ACHN (cell line): ENCODE measurements around the gene SULT1C3.

Source experiments
- DNase-seq: peaks from one replicate; pipeline ENCODE4 v3.0.0-alpha.2; 2015
- in situ Hi-C: cut with HindIII; loops from 2 replicates; pipeline ENCODE4 v1.10.0; 2017; ENCODE audit warnings: low sequenced_read_pairs, low pct_ligation_motif_present, low pct_unique_long_range_greater_than_20kb

The SULT1C3 gene

DNA sequence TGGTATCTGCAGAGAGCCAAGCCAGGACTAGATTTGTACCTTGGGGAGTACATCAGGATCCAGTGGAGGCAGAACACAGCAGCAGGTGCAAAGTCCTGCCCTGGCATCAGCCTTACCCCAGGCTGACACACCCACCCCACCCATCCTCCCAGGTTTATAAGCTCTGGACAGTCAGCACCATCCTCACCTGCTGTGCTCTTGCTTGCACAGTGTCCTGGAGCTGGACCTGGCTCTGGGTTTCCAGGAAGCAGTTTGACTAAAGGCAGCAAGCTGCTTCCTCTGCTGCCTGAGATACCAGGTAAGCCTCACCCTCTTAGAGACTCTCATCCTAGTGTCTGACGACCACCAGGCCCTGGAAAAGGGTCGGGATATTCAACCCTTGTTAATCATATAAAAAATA is at the start of gene SULT1C3:
Gene SULT1C3 (plus strand): TSS at position 183 of the 400 bp plus-strand sequence. CDS start 7,227 bp downstream, outside the sequence.
- DNase-seq: no peak
- in situ Hi-C loops: no loop called here

DNA sequence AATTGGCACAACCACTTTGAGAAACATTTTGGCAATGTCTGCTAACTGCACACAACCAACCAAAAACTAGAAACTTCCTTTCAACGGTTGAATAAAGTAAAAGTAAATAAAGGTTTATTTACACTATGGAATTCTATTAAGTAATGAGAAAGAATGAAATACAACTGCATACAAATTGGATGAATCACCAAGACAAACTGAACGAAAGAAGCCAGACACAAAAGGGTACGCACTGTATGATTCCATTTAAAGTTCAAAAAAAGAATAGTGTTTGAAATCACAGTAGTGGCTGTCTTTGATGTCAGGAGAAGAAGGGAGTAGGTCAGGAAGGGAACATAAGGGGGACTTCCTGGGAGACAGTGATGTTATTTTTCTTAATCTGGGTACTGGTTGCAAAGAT is 46.5 kb upstream of the SULT1C3 start:
- in situ Hi-C loops: no loop called here
- no peak for DNase-seq

DNA sequence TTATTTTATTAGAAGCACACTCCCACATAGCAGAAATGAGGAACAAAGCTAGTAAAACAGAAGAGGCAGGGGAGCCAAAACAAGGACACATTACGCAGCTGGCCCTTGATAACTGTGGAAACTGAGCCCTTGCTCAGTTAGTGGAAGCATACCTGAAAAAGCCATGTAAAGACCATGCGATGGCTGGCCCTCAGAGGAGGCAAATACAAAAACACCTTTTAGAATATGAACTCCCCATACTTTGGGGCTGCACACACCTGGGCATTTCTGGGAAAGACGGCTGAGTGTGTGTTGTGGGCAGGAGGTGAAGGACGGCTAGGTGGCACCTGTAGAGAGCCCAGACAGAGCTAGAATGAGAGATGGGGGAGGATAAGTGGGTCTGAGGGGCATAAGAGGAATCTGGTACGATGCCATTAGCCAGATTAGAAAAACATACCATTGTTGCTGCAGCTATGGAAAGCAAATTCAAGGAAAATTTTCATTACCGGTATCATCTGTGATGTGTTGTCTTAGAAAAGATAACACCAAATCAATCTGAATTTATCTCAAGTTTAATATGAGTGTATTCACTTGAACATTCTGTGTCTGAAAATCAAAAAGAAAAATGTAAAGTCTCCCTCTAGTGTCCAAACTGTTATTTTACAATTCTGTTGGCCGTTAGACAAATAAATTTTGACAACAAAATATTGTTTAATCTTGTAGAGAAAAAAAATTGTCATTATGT is 45.2 kb upstream of the SULT1C3 start:
- in situ Hi-C loops: no loop called here

DNA sequence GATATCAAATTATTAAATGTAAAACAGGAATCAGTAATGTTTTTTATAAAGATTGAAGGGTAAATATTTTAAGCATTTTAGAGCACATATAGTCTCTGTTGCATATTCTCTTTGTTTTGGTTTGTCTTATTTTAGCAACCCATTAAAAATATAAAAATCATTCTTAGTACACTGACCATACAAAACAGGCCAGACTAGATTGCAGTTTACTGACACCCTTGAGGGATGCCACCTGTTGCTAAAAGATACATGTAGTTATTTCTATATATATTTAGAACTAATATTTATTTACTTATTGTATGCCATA is 44.7 kb upstream of the SULT1C3 start:
- no peak for DNase-seq
- in situ Hi-C loops: no loop called here

More for the DNA sequence above, 45.2 kb upstream of the SULT1C3 start:
- DNase-seq: peak; percentile 32

DNA sequence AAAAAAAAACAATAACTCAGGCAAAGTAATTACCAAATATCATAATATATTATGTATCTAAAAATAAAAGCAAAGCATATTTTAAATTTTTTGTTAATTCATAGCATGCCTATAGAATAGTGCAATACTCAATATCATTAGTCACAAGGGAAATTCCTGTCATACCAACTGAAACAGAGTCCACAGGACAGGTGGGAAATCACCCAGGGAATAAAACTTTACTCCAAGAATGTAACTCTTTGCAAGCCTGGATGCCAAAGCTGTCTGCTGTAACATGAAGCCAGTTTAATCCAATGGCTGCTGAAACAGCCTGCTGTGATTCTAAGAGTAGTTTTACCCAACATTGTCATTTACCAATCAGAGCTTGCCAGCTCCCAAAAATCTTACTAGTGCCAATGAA is 40.0 kb upstream of the SULT1C3 start:
- in situ Hi-C loops: no loop called here
- no peak for DNase-seq

DNA sequence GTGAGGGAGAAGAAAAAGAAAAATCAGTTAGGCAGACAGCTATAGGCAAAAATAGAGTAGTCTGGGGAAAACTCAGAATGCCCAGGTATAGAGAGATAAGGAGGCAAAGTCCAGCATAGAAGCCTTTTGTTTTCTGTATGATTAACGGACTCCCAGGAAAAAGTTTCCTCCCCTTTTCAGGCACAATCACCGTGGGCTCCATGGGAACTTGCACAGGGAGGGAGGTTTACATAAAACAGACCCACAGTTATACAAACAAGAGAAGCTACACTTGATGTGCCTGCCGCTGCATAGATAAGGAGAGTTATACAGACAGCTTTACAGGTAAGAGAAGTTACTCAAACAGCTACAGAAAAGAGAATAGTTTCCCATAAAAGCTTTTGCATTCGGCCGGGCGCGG is 39.2 kb upstream of the SULT1C3 start:
- in situ Hi-C loops: no loop called here
- DNase-seq: no peak

DNA sequence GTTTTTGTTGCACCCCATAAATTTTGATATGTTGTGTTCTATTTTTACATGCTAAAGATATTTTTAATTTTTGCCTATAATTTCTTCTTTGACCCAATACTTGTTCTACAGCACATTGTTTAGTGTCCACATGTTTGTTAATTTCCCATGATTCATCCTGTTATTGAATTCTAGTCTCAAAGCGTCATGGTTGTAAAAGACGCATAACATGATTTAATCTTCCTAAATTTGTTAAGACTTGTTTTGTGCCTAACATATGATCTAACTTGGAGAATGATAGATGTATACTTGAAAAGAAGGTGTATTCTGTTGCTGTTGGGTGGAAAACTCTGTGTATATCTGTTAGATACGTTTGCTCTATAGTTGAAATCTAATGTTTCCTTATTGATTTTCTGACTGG is 27.1 kb upstream of the SULT1C3 start:
- no peak for DNase-seq
- in situ Hi-C loops: no loop called here

DNA sequence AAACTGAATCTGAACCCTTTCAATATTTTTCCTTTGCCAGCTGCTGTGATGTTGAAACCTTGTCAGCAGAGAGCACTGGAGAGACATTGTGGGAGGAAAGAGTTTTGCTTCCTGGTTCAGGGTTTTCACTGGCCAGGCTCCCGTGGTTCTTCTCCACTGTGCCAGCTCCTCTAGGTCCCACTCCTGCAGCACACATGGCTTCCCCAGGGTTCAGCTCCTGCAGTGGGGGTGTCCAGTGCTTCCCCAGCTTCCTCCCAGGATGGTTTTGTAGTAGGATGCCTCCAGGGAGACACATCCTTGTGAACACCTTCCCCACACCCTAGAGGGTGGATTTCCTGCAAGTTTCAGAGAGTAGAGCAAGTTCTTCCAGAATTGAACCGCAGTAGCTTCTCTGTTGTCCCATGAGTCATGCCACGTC is 24.0 kb upstream of the SULT1C3 start:
- DNase-seq: peak; percentile 64
- in situ Hi-C loops: no loop called here

DNA sequence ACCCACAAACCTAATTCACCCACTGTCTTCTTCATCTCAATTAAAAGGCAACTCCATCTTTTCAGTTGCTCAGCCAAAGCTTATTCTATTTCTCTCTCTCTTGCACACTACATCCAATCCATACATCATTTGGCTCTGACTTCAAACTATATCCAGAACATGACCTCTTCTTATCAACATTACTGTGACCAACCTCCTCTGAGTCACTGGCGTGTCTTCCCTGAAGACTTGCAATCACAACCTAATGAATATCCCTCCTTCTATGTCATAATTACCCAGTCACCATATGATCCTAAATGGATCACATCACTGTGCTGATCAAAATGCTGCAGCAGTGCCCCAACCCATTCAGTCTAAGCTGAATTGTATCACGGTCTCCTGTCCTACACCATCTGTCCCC is 22.6 kb upstream of the SULT1C3 start:
- in situ Hi-C loops: no loop called here
- no peak for DNase-seq

DNA sequence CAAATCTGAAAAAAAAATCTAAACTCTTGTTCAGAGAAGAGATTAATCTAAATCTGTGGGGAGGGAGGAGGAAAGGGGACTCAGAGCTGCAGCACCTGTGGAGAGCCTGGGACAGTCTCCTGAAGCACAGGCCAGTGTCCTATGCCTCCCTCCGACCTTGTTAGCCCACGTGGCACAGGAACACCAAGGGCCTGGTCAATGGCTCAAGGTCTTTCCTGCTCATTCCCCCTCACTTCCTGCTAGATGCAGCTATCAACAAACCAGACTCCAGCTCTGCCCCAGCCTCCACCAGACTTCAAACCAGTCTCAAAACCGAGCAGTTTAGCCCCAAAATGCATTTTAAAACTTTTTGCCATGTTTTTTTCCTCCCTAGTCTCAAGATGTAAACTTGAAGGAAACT is 20.1 kb upstream of the SULT1C3 start:
- in situ Hi-C loops: no loop called here

DNA sequence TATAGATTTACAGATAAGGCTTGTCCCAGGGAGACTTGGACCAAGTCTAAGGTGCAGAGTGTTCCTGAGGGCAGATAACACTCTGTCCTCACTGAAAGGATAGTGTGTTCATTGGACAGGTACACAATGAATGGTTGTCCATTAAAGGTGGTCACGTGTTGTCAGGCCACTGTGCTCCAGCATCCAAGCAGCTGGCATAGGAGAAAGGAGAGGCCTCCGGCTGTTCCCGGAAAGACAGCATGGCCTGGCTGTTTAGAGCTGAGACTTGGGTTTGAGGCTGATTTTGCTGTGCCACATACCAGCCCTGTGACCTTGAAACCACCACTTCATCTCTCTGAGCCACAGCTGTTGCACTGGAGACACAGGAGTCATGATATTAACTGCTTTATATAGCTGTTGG is 19.6 kb upstream of the SULT1C3 start:
- no peak for DNase-seq
- in situ Hi-C loops: no loop called here

More for the DNA sequence above, 20.1 kb upstream of the SULT1C3 start:
- DNase-seq: no peak

DNA sequence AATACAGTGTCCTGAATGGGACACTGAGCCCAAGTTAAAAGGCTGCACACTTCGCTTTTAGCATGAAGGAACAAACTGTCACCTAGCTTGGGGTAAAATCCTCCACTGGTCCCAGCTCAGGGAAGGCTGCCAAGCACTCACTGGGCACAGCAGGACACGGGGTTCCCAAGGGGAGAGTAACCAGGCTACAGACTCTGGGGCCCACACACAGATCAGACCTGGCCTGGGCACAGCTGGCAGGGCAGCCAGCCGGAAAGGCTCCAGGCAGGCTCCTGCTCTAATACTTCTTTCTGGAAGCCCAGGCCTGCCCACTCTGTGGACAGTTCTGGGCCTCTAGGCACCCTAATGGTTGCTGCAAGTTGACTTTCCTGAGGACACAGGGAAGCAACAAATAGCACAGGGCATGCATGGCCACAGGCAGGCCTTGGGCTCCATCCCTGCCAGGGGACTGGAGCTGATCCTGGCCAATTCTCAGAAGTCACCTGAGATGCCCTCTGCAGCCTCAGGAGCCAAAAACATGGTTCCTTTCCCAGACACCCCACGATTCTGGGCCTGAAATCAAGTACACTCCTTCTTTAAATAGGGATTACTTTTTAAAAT is 18.7 kb upstream of the SULT1C3 start:
- DNase-seq: no peak
- in situ Hi-C loops: no loop called here

DNA sequence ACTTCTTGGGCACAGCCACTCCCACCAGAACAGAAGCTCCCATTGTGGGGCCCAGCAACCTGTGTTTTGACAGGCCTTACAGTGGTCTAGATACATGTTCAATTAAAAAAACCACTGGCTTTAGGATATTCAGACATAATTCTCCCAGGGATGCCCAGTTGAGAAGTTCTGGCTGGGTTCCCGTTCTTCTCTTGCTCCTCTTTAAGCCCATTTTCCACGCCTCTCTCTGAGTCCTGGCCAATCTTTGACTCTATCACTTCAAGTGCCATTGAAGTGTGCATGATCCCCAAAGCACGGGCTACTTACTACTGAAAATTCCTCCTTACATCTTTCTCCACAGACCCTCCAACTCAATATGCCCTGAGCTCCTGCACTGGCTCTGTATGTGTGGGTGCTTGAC is 17.5 kb upstream of the SULT1C3 start:
- in situ Hi-C loops: no loop called here
- DNase-seq: no peak

DNA sequence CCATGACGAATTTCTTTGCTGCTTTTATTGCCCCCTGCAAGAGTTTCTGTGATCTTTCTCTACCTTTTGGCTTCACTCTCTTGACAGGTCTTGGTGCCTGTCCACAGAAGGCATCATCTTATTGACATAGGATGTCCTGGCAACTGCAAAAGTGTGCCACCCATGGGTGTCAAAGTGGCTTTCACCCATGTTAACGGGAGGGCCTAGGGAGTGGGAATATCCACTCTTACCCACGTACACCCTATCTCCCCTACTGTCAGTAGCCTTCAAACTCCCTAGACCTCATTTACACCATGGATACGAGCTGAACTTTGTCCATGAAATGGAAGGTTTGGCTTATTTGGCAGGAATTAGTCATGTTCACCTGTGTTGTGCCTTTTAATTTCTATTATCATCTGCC is 16.2 kb upstream of the SULT1C3 start:
- in situ Hi-C loops: no loop called here
- DNase-seq: no peak

DNA sequence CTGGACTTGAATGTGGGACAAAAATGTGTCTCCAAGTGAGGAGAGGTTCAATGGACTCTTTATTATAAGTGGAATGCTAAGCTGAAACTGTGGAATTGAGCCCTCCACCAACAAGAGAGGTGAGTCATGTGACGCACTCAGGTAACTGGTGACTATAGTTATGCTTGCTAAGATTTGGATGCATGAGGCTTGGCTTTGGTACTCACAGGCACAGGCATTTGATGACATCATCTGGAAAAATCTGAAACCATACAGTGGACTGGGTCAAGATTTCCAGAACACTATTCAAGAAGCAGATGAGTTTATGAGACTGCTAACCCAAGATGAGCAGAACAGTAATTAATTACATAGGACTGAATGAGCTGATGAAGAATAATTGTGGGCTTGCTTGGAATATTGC is 15.7 kb upstream of the SULT1C3 start:
- in situ Hi-C loops: no loop called here
- DNase-seq: no peak

DNA sequence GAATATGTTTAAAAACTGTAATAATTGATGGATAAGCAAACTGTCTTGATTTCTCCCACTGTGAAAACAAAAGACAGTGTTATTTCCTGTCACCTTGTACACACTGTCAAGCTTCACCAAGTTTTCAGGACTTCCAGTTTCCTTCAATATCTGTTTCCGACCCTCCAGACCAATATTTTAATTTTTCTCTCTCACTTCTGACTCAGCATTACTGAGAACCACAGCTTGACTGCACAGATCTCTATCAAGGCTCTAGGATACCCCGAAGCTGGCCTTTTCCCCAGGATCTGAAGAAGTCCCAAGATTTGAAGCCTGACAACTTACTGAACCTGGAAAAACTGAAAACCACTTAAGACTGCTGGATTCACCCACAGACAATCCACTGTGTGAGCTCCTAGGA is 13.2 kb upstream of the SULT1C3 start:
- in situ Hi-C loops: no loop called here
- no peak for DNase-seq

DNA sequence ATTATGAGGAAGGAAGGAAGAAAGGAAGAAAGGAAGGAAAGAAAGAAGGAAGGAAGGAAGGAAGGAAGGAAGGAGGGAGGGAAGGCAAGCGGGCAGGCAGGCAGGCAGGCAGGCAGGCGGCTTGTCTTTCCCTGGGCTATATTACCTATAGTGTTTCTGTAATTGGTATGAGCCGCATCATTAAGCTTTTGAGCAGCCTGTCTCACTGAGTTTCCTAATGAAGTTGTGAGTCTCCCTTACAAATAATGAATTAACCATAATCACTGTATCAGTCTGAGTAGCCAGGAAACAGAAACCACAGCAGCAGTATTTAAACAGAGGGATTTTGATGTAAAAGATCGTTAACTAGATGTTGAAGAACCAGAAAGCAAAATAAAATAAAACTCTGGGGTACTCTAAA is 11.8 kb upstream of the SULT1C3 start:
- in situ Hi-C loops: no loop called here
- no peak for DNase-seq

DNA sequence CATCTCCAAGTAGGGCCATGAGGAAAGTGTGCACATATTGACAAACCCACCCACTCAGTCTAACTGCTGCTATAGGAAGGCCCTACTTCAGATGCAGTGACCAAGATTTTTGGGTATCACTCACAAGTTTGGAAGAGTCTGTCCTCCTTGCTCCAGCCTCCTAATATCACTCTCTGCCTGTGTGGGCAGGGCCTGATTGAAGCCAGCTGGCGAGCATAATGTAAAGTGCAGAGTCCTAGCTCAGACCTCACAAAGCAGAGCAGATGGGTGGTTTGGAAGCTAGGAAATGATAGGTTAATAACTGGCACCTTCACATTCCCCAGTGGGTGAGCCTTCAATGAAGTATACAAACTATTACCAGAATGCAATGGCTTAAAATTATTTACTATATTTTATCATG is 11.2 kb upstream of the SULT1C3 start:
- in situ Hi-C loops: no loop called here
- DNase-seq: no peak

DNA sequence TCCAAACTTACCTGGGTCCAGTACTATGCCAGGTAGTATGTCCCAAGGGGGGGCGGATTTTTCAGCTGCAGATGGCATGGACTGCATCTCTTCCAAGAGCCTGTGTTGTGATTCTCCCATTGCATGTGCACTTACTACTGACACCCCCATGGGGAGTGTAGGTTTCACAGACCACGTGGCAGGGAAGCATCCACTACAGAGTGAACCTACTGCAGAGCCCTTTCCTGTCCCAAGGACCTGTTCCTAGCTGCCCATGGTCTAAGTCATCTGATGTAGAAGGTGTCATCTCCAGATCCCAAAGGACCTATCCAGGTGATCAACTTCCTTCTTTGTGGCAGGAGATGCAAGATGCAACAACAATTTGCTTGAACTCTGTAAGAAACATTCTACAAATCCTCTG is 9.9 kb upstream of the SULT1C3 start:
- in situ Hi-C loops: no loop called here
- DNase-seq: no peak

DNA sequence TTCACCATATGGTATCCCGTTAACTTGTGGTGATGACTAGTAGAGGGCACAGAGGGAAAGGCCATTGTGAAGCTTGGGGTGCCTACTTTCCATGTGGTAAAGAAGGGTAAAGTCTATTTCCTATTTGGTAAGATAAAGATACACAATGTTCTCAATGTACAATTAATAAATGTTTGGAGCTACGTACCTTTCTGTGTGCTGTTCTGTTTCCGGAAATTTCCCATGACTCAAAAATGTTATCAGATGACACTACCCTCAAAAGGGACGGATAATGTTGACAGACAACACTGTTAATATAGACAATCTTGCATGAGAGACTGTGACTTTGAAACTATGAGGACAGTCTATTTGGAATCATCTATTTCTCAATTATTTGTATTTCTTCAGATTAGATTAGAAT is 4.2 kb upstream of the SULT1C3 start:
- no peak for DNase-seq
- in situ Hi-C loops: no loop called here
